Keratinocyte (primary cell): ENCODE results near the gene KAT8. TPM values are rescaled to one million over a fixed set of nuclear protein-coding genes. Genes with fewer than 3 reads are reported as not detected.

ENCODE experiments used
- DNase-seq: peaks from one replicate; pipeline ENCODE4 v3.0.0-alpha.2; 2011; ENCODE audit warnings: low read depth, missing footprints, low spot score
- FAIRE-seq: peaks from 2 replicates; lab custom pipeline; 2011; peaks lifted over from hg19 to GRCh38; lab: Jason Lieb, UNC
- H2AFZ ChIP-seq: 2 replicates; pipeline ENCODE4 v1.6.0; 2012; ENCODE audit warnings: low read length, control low read depth, inconsistent platforms; ENCODE audit not compliant: control insufficient read depth
- H3K27ac ChIP-seq: 2 replicates; pipeline ENCODE4 v1.5.1; 2011; ENCODE audit warnings: low read length; ENCODE audit not compliant: control insufficient read depth, insufficient read depth
- H3K27me3 ChIP-seq: 3 replicates; pipeline ENCODE4 v1.6.0; 2011; ENCODE audit warnings: low read length; ENCODE audit not compliant: control insufficient read depth, insufficient read depth; ENCODE audit errors: extremely low read depth
- H3K36me3 ChIP-seq, 2 experiments: 2 replicates in 1 of 2; 3 replicates in 1 of 2; pipeline ENCODE4 v1.5.1; 2011; ENCODE audit warnings: low read length in 2 of 2, mild to moderate bottlenecking in 1 of 2; ENCODE audit not compliant: control insufficient read depth in 2 of 2, insufficient read depth in 2 of 2; ENCODE audit errors: extremely low read depth in 1 of 2
- H3K4me1 ChIP-seq: 3 replicates; pipeline ENCODE4 v1.5.1; 2011; ENCODE audit warnings: low read length; ENCODE audit not compliant: control insufficient read depth, insufficient read depth; ENCODE audit errors: extremely low read depth
- H3K4me2 ChIP-seq: 3 replicates; pipeline ENCODE4 v1.6.0; 2011; ENCODE audit warnings: low read depth, low read length; ENCODE audit not compliant: control insufficient read depth, insufficient read depth; ENCODE audit errors: extremely low read depth
- H3K4me3 ChIP-seq, 3 experiments: fragments of 200-600 bp in 1 of 3; sonication (generic) in 1 of 3; 2 replicates in 2 of 3; 3 replicates in 1 of 3; pipeline ENCODE4 v1.5.1; 2011 to 2016; ENCODE audit warnings: low read length in 3 of 3, mild to moderate bottlenecking in 3 of 3, control low read depth in 2 of 3, inconsistent platforms in 1 of 3, low read depth in 1 of 3, mixed read lengths in 1 of 3, mixed run types in 1 of 3, moderate library complexity in 1 of 3; ENCODE audit not compliant: control insufficient read depth in 2 of 3, insufficient read depth in 2 of 3; ENCODE audit errors: extremely low read depth in 1 of 3
- H3K79me2 ChIP-seq: 2 replicates; pipeline ENCODE4 v1.6.0; 2012; ENCODE audit warnings: low read length; ENCODE audit not compliant: control insufficient read depth, insufficient read depth
- H3K9ac ChIP-seq: 3 replicates; pipeline ENCODE4 v1.6.0; 2011; ENCODE audit warnings: low read length; ENCODE audit not compliant: control insufficient read depth, insufficient read depth; ENCODE audit errors: extremely low read depth
- H3K9me1 ChIP-seq: 3 replicates; pipeline ENCODE4 v1.6.0; 2011; ENCODE audit warnings: low read length; ENCODE audit not compliant: control insufficient read depth, insufficient read depth; ENCODE audit errors: extremely low read depth
- H3K9me3 ChIP-seq: 2 replicates; pipeline ENCODE4 v1.5.1; 2012; ENCODE audit warnings: low read depth, low read length; ENCODE audit not compliant: control insufficient read depth
- H4K20me1 ChIP-seq: 3 replicates; pipeline ENCODE4 v1.6.0; 2011; ENCODE audit warnings: low read length; ENCODE audit not compliant: control insufficient read depth, insufficient read depth; ENCODE audit errors: extremely low read depth
- EZH2 ChIP-seq: IDR thresholded peaks from one replicate; pipeline ENCODE4 v1.6.1; 2012; ENCODE audit warnings: inconsistent platforms, mild to moderate bottlenecking, low read length, moderate library complexity
- dilution Hi-C: fragments of 300-500 bp; cut with MboI; formaldehyde crosslinking; loops from one replicate; pipeline ENCODE4 v1.7.0; 2020; ENCODE audit warnings: low sequenced_read_pairs; ENCODE audit not compliant: extremely low pct_ligation_motif_present
- polyA plus RNA-seq, 5 experiments: library from polyadenylated mRNA; depleted of rRNA in 3 of 5; stranded (reverse) in 3 of 5; stranded (forward) in 1 of 5; unstranded in 1 of 5; fragments of >200 nt; gene quantifications; 1 replicate in 1 of 5; 2 replicates in 3 of 5; 3 replicates in 1 of 5; pipeline versions ENCODE4 v1.2.1 to v1.2.3, GENCODE V29; 2011 to 2012; ENCODE audit warnings: missing spikeins in 2 of 5, low read depth in 1 of 5, low replicate concordance in 1 of 5
- TF ChIP-seq, protein P1 (sequence below), 3 experiments: IDR thresholded peaks in 1 of 3; conservative IDR thresholded peaks in 1 of 3; optimal IDR thresholded peaks in 1 of 3; 2 replicates in 2 of 3; 3 replicates in 1 of 3; pipeline versions ENCODE3 to v1.5.1; 2011; ENCODE audit warnings: low read length in 3 of 3, mild to moderate bottlenecking in 3 of 3, moderate library complexity in 2 of 3, control low read depth in 1 of 3, inconsistent platforms in 1 of 3; ENCODE audit not compliant: insufficient read depth in 2 of 3; ENCODE audit errors: extremely low read depth in 1 of 3

The KAT8 gene
- polyA plus RNA-seq, 1 donor (not counting 4 experiments of a cell fraction or from before 2014, with no cell fraction given): 26.4 TPM

DNA sequence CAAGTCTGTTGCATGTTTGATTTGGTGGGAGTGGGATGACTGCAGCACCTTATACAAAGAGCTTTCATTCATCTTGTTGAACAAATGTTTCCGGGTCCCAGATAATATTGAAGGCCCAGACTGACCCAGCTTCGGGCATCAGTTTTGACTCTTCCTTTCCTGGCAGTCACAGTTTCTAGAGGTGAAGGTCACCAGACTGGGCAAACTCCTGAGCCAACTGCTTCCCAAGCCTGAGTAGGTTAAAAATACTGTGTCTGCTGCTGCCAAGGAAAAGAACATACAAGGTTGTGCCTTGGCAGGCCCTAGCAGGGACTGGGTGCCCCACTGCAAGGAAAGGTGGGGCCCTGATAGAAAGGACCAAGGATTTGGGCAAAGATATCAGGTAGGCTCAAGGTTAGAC is 4.8 kb upstream of the KAT8 start:
- Histone ChIP-seq H3K9me3 (no peaks in the 10 kb centered on the region), H2AFZ (no peak overlapping the region), H3K79me2 (peaks cover 21% of the 10 kb centered on the region), H3K27ac (no peak overlapping the region), H3K36me3 (peaks cover 18 to 24% of the 10 kb centered on the region in 2 experiments), H3K4me2 (no peak overlapping the region), H3K9ac (no peak overlapping the region), H3K27me3 (no peaks in the 10 kb centered on the region), H3K9me1 (no peaks in the 10 kb centered on the region), H3K4me3 (no peak overlapping the region), H4K20me1 (no peaks in the 10 kb centered on the region), H3K4me1 (peaks cover 8% of the 10 kb centered on the region)
- DNase-seq (no peak), FAIRE-seq (no peak)
- dilution Hi-C loops: no loop called here
- TF ChIP-seq EZH2: no peak
- TF ChIP-seq, protein P1, sequence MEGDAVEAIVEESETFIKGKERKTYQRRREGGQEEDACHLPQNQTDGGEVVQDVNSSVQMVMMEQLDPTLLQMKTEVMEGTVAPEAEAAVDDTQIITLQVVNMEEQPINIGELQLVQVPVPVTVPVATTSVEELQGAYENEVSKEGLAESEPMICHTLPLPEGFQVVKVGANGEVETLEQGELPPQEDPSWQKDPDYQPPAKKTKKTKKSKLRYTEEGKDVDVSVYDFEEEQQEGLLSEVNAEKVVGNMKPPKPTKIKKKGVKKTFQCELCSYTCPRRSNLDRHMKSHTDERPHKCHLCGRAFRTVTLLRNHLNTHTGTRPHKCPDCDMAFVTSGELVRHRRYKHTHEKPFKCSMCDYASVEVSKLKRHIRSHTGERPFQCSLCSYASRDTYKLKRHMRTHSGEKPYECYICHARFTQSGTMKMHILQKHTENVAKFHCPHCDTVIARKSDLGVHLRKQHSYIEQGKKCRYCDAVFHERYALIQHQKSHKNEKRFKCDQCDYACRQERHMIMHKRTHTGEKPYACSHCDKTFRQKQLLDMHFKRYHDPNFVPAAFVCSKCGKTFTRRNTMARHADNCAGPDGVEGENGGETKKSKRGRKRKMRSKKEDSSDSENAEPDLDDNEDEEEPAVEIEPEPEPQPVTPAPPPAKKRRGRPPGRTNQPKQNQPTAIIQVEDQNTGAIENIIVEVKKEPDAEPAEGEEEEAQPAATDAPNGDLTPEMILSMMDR (optimal IDR thresholded peaks at IDR 0.05 in 1 of 3, IDR thresholded peaks at IDR 0.05 in 1 of 3, conservative IDR thresholded peaks at IDR 0.05 in 1 of 3; ENCODE audit: extremely low read depth in 1 of 3, insufficient read depth in 2 of 3, low read length in 3 of 3): no peak

DNA sequence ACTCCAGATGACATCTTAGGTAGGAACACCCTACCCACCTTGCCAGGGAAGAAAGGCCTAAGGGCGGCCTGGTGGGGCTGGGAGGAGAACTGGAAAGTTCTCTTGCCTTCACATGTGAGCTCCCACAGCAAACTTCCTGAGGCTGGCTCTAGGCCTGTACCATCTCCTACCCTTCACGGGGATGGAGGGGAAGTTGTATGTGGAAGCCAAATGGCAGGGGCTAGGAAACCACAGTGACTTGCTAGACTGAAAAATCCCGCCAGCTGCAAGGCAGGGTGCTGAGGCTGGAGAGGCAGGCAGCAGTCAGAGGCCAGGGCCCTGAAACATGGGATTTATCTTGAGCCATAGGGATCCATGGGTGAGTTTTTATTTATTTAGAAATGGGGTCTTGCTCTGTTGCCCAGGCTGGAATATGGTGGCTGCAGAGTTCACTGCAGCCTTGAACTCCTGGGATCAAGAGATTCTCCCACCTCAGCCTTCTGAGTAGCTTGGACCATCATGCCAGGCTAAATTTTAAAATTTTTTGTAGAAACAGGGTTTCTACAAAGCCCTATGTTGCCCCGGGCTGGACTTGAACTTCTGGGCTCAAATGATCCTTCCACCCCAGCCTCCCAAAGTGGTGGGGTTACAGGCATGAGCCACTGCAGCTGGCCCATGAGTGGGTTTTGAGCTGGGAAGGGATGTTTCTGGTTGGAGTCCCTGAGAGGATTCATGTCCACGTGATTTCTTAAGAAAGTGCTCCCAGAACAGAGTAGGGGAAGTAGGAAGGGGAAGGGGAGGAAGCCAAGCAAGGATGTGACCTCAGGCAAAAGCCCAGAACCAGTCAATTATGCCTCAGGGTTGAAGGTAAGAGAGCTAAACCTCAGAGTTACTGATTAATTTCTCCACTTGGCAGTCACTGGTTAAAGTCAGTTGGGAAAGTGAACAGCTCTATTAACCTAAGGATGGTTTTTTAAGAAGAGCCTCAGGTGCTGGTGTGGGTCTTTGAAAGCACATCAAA is 4.0 kb upstream of the KAT8 start:
- Histone ChIP-seq H3K79me2 (peaks cover 20% of the 10 kb centered on the region), H3K9me3 (no peaks in the 10 kb centered on the region), H3K9ac (no peak overlapping the region), H3K27me3 (no peaks in the 10 kb centered on the region), H3K4me1 (peaks cover 12% of the 10 kb centered on the region), H3K4me3 (no peak overlapping the region), H3K9me1 (no peaks in the 10 kb centered on the region), H3K36me3 (peaks cover 18 to 24% of the 10 kb centered on the region in 2 experiments), H3K27ac (no peak overlapping the region), H3K4me2 (no peak overlapping the region), H2AFZ (no peak overlapping the region), H4K20me1 (no peaks in the 10 kb centered on the region)
- dilution Hi-C loops: no loop called here
- FAIRE-seq (no peak), DNase-seq (no peak)
- TF ChIP-seq, protein P1 (optimal IDR thresholded peaks at IDR 0.05 in 1 of 3, IDR thresholded peaks at IDR 0.05 in 1 of 3, conservative IDR thresholded peaks at IDR 0.05 in 1 of 3; ENCODE audit: extremely low read depth in 1 of 3, insufficient read depth in 2 of 3, low read length in 3 of 3): no peak
- no peak for TF ChIP-seq EZH2
